SK-N-SH (cell line): ENCODE data around the gene KMT5C. TPM values are rescaled to one million over a fixed set of nuclear protein-coding genes. Genes with fewer than 3 reads are reported as not detected.

Source experiments
- CTCF ChIA-PET: fragments of 300-600, 350-600 bp; formaldehyde crosslinking; extraction: SDS; loops from one replicate; lab custom pipeline; 2021; lab: Yijun Ruan, JAX
- POLR2A ChIA-PET: fragments of 350-600 bp; sonication (Branson Sonifier 250); formaldehyde crosslinking; extraction: SDS; loops from one replicate; lab custom pipeline; 2020; ENCODE audit warnings: antibody characterized with exemption, inconsistent platforms; lab: Yijun Ruan, JAX
- DNase-seq: peaks from one replicate; pipeline ENCODE4 v3.0.0; 2012
- H2AFZ ChIP-seq: fragments of 200-600 bp; sonication (generic); 2 replicates; pipeline ENCODE4 v1.8.1; 2016; ENCODE audit warnings: antibody characterized with exemption, mild to moderate bottlenecking, low read depth
- H3F3A ChIP-seq: fragments of 200-600 bp; sonication (generic); replicated peaks from 2 replicates; pipeline ENCODE3; 2016; ENCODE audit warnings: antibody characterized with exemption, mild to moderate bottlenecking; ENCODE audit not compliant: insufficient read depth
- H3K27ac ChIP-seq, 2 experiments: fragments of 200-500 bp in 1 of 2; fragments of 200-600 bp in 1 of 2; sonication (Bioruptor generic) in 1 of 2; sonication (generic), shearing (Covaris generic) in 1 of 2; 2 replicates each; pipeline versions ENCODE4 v1.5.1 to v1.6.1; 2014 to 2016; ENCODE audit warnings: low read depth in 2 of 2, inconsistent platforms in 1 of 2, low read length in 1 of 2, mild to moderate bottlenecking in 1 of 2, mixed read lengths in 1 of 2
- H3K27me3 ChIP-seq: fragments of 200-600 bp; sonication (generic), shearing (Covaris generic); 2 replicates; pipeline ENCODE4 v1.6.1; 2016; ENCODE audit warnings: mixed run types; ENCODE audit not compliant: insufficient read depth
- H3K36me3 ChIP-seq, 2 experiments: fragments of 200-500 bp in 1 of 2; fragments of 200-600 bp in 1 of 2; sonication (Bioruptor generic) in 1 of 2; sonication (generic) in 1 of 2; replicated peaks in 1 of 2; 2 replicates each; pipeline versions ENCODE3 to v1.5.1; 2014 to 2016; ENCODE audit warnings: low read length in 1 of 2, mild to moderate bottlenecking in 1 of 2; ENCODE audit not compliant: insufficient read depth in 2 of 2, control insufficient read depth in 1 of 2
- H3K4me1 ChIP-seq, 2 experiments: fragments of 200-500 bp in 1 of 2; fragments of 200-600 bp in 1 of 2; sonication (Bioruptor generic) in 1 of 2; sonication (generic), shearing (Covaris generic) in 1 of 2; 2 replicates each; pipeline versions ENCODE4 v1.5.1 to v1.6.1; 2014 to 2016; ENCODE audit warnings: low read depth in 1 of 2, low read length in 1 of 2, mixed run types in 1 of 2; ENCODE audit not compliant: insufficient read depth in 2 of 2, control insufficient read depth in 1 of 2
- H3K4me2 ChIP-seq: fragments of 200-600 bp; sonication (generic), shearing (Covaris generic); 2 replicates; pipeline ENCODE4 v1.6.1; 2017; ENCODE audit warnings: mixed run types
- H3K4me3 ChIP-seq, 2 experiments: fragments of 200-500 bp in 1 of 2; fragments of 200-600 bp in 1 of 2; sonication (Bioruptor generic) in 1 of 2; sonication (generic), shearing (Covaris generic) in 1 of 2; 2 replicates each; pipeline versions ENCODE4 v1.5.1 to v1.8.1; 2014 to 2016; ENCODE audit warnings: low read depth in 2 of 2, inconsistent platforms in 1 of 2, low read length in 1 of 2, mild to moderate bottlenecking in 1 of 2, mixed read lengths in 1 of 2, moderate library complexity in 1 of 2
- H3K79me2 ChIP-seq: fragments of 200-600 bp; sonication (generic); 2 replicates; pipeline ENCODE4 v1.8.1; 2017; ENCODE audit warnings: mild to moderate bottlenecking; ENCODE audit not compliant: insufficient read depth
- H3K9ac ChIP-seq: fragments of 200-600 bp; sonication (generic); 2 replicates; pipeline ENCODE4 v1.6.1; 2017; ENCODE audit warnings: mixed run types
- H3K9me2 ChIP-seq: fragments of 200-600 bp; sonication (generic); 2 replicates; pipeline ENCODE4 v1.6.1; 2017; ENCODE audit warnings: mixed run types
- H3K9me3 ChIP-seq: fragments of 200-600 bp; sonication (generic); 2 replicates; pipeline ENCODE4 v1.6.1; 2017; ENCODE audit warnings: mixed run types, mild to moderate bottlenecking, moderate library complexity
- H4K20me1 ChIP-seq: fragments of 200-600 bp; sonication (generic); 2 replicates; pipeline ENCODE4 v1.6.1; 2017; ENCODE audit warnings: mild to moderate bottlenecking, mixed run types; ENCODE audit not compliant: insufficient read depth
- EZH2phosphoT487 ChIP-seq: fragments of 200-600 bp; sonication (generic); IDR thresholded peaks from 2 replicates; pipeline ENCODE4 v1.6.1; 2017; ENCODE audit warnings: low read depth, mixed run types, mild to moderate bottlenecking, antibody characterized with exemption, moderate library complexity, borderline replicate concordance
- GABPA ChIP-seq: IDR thresholded peaks from 2 replicates; pipeline ENCODE4 v1.4.0; 2012; ENCODE audit warnings: low read depth, mild to moderate bottlenecking
- NFIC ChIP-seq: IDR thresholded peaks from 2 replicates; pipeline ENCODE4 v1.4.0; 2012; ENCODE audit warnings: borderline replicate concordance
- NRF1 ChIP-seq: IDR thresholded peaks from 2 replicates; pipeline ENCODE4 v1.6.1; 2012; ENCODE audit warnings: low read depth, mild to moderate bottlenecking, low read length
- RCOR1 ChIP-seq: fragments of 150-350 bp; IDR thresholded peaks from 2 replicates; pipeline ENCODE4 v1.6.1; 2017; ENCODE audit warnings: antibody characterized with exemption, low read length
- RFX5 ChIP-seq: IDR thresholded peaks from 2 replicates; pipeline ENCODE4 v1.6.1; 2012; ENCODE audit warnings: mild to moderate bottlenecking, improper control_type of control experiment, low read length
- TCF12 ChIP-seq: IDR thresholded peaks from 2 replicates; pipeline ENCODE4 v1.4.0; 2012
- TEAD4 ChIP-seq: IDR thresholded peaks from 2 replicates; pipeline ENCODE4 v1.4.0; 2012; ENCODE audit warnings: mild to moderate bottlenecking, borderline replicate concordance; ENCODE audit not compliant: insufficient read depth
- YY1 ChIP-seq: IDR thresholded peaks from 2 replicates; pipeline ENCODE4 v1.4.0; 2012; ENCODE audit warnings: low read depth, mild to moderate bottlenecking
- WGBS: methylation state at CpG from one replicate; pipeline ENCODE4 v1.1.6; 2017; ENCODE audit warnings: low lambda C conversion rate; 5-methylcytosine and 5-hydroxymethylcytosine counted together
- polyA plus RNA-seq, 3 experiments: library from polyadenylated mRNA; depleted of rRNA; stranded (reverse); fragments of >200 nt; gene quantifications; 2 replicates each; pipeline ENCODE4 v1.2.3, GENCODE V29; 2012
- TF ChIP-seq, protein P1 (sequence below): IDR thresholded peaks from 2 replicates; pipeline ENCODE4 v1.4.0; 2012; ENCODE audit warnings: low read depth, borderline replicate concordance
- TF ChIP-seq, protein P2 (sequence below): fragments of 150-350 bp; IDR thresholded peaks from 2 replicates; pipeline ENCODE4 v1.6.1; 2017; ENCODE audit warnings: antibody characterized with exemption, low read length, low read depth, borderline replicate concordance

KMT5C gene
- polyA plus RNA-seq, 1 of the 3 experiments (the other 2 are of a cell fraction), result 14.0 TPM

DNA sequence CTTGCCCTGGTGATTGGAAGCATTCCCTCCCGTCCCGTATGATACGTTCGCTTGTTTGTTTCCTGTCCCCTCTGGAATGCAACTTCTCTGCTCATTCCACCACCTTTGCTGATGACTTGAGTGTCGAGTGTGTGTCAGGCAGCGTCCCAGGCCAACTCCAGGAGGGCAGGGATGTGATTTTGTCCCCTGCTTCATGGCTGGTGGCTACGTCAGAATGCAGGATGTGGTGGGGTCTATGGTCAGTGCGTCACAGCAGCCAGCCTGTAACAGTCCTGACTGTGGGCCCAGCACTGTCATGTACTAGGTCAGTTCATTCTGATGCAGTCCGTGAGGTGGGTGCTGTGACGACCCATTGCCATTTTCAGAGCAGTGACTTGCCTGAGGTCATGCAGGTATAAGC is 39.7 kb upstream of the KMT5C start:
- peaks cover 3 to 24% of the 10 kb centered on the region in 2 experiments for H3K36me3 ChIP-seq
- TF ChIP-seq TEAD4 (no peak), YY1 (no peak), TCF12 (no peak), GABPA (no peak), RCOR1 (no peak), RFX5 (no peak), NRF1 (no peak), NFIC (no peak)
- TF ChIP-seq, protein P1, sequence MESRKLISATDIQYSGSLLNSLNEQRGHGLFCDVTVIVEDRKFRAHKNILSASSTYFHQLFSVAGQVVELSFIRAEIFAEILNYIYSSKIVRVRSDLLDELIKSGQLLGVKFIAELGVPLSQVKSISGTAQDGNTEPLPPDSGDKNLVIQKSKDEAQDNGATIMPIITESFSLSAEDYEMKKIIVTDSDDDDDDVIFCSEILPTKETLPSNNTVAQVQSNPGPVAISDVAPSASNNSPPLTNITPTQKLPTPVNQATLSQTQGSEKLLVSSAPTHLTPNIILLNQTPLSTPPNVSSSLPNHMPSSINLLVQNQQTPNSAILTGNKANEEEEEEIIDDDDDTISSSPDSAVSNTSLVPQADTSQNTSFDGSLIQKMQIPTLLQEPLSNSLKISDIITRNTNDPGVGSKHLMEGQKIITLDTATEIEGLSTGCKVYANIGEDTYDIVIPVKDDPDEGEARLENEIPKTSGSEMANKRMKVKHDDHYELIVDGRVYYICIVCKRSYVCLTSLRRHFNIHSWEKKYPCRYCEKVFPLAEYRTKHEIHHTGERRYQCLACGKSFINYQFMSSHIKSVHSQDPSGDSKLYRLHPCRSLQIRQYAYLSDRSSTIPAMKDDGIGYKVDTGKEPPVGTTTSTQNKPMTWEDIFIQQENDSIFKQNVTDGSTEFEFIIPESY, result no peak
- TF ChIP-seq, all 33 proteins: peak for 0
- Histone ChIP-seq H3K9me3 (no peaks in the 10 kb centered on the region), H4K20me1 (no peaks in the 10 kb centered on the region), H3K9ac (no peak overlapping the region), H3F3A (no peaks in the 10 kb centered on the region), H3K27me3 (no peaks in the 10 kb centered on the region), H3K27ac (no peak overlapping the region), H3K4me1 (peaks cover 0 to 8% of the 10 kb centered on the region in 2 experiments; a peak in 1 of 4 replicates), H3K79me2 (no peaks in the 10 kb centered on the region), H2AFZ (no peak overlapping the region), H3K4me3 (no peak overlapping the region), H3K9me2 (no peaks in the 10 kb centered on the region), H3K4me2 (no peak overlapping the region)
- no peak for DNase-seq
- WGBS, result 97% methylated on average over 10 of the region's 10 CpGs
- ChIA-PET POLR2A (no interaction called here), CTCF (interaction anchor here (1.1 kb wide), 1 partner anchor 110 kb away, joined by 4 read pairs; no protein-coding TSS in a partner anchor)

DNA sequence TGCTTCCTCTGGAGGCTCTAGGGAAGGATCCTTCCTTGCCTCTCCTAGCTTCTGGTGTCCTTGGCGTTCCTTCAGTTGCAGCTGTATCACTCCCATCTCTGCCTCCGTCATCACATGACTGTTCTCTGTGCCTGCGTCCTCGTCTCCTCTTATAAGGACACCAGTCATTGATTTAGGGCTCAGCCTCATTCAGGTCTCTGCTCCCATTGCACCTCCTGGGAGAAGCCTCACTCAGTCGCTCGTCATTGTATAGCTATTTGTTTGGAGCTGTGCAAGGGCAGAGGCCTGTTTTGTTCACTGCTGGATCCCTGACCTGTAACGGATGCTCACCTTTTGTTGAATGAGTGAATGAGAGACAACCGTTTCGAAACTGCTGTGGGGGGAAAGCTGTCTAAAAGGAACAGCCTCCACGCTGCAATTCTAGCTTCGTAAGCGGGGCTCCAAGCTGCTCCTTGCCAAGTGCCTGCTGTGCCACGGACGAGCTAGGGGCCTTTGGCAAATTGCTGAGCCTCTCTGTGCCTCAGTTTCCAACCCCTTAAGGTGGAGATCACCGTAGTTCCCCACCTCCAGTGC is 38.7 kb upstream of the KMT5C start:
- no peak overlapping the region for H3K27ac ChIP-seq
- no peak for DNase-seq
- no peaks in the 10 kb centered on the region for H3K9me3 ChIP-seq
- H3K9me2 ChIP-seq, result no peaks in the 10 kb centered on the region
- H3K4me3 ChIP-seq, result no peak overlapping the region
- H2AFZ ChIP-seq, result peak overlapping the region; percentile 68; the same call in 1 of the 2 replicates
- POLR2A ChIA-PET, result interaction anchor here (1.7 to 2.1 kb wide), 2 partner anchors 9 to 106 kb away, joined by 4 to 8 read pairs; partner anchors contain the start of gene UBE2S
- no peaks in the 10 kb centered on the region for H3K27me3 ChIP-seq
- TF ChIP-seq GABPA (no peak), EZH2phosphoT487 (no peak)
- TF ChIP-seq, protein P2, sequence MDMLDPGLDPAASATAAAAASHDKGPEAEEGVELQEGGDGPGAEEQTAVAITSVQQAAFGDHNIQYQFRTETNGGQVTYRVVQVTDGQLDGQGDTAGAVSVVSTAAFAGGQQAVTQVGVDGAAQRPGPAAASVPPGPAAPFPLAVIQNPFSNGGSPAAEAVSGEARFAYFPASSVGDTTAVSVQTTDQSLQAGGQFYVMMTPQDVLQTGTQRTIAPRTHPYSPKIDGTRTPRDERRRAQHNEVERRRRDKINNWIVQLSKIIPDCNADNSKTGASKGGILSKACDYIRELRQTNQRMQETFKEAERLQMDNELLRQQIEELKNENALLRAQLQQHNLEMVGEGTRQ, result no peak
- H3K79me2 ChIP-seq, result no peaks in the 10 kb centered on the region
- no peak overlapping the region for H3K4me2 ChIP-seq
- WGBS, result 89% methylated on average over 12 of the region's 15 CpGs
- H3K4me1 ChIP-seq, result peaks cover 0 to 8% of the 10 kb centered on the region in 2 experiments; a peak in 1 of 4 replicates
- H3K9ac ChIP-seq, result no peak overlapping the region
- H4K20me1 ChIP-seq, result no peaks in the 10 kb centered on the region
- H3K36me3 ChIP-seq, result peaks cover 6 to 28% of the 10 kb centered on the region in 2 experiments
- no peaks in the 10 kb centered on the region for H3F3A ChIP-seq
- CTCF ChIA-PET, result interaction anchor here (0.6 to 3.3 kb wide), 52 partner anchors 9 to 331 kb away, joined by 3 to 46 read pairs (median 5); partner anchors contain the start of genes COX6B2, GARIN5B, HSPBP1 and PPP6R1
